ENCODE results near the gene C1QTNF9B. TPM values are rescaled to one million over a fixed set of nuclear protein-coding genes. Genes with fewer than 3 reads are reported as not detected.
"Not testable (repeated sequence)": the region's sequence is repeated elsewhere in the genome, so short reads cannot be mapped to it uniquely, and the experiment has no call there.

The C1QTNF9B gene
- total RNA-seq, result 1 to 10 TPM in 1 of 2 donors, not detected in 1; 2.4 TPM

DNA sequence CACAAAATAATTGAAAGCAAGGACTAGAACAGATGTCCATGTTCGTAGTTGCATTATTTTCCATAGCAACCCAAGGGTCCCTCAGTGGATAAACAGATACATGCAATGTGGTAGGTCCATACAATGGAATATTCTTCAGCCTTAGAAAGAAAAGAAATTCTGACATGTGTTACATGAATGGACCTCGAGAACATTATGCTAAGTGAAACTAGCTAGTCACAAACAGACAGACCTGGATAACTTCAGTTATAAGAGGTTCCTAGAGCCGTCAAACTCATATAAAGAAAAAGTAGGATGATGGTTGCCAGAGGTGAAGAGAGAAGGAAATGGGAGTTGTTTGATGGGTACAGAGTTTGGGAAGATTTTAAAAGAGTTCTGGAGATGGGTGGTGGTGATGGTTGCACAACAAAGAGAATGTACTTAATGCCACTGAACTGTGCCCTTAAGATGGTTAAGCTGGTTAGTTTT lies at the start of gene C1QTNF9B:
TSS of gene C1QTNF9B (minus strand) at position 51 of the 468 bp plus-strand sequence.
- H3K27me3 ChIP-seq (replicated peaks; ENCODE audit: insufficient read depth); H3K4me3 ChIP-seq; H3K4me1 ChIP-seq (replicated peaks); H3K36me3 ChIP-seq; intact Hi-C loops (cut with DNase I); H3K27ac ChIP-seq; H3K9me3 ChIP-seq; DNase-seq (ENCODE audit: low spot score): not testable (repeated sequence)
- WGBS, result 88% methylated on average over 3 of the region's 3 CpGs

DNA sequence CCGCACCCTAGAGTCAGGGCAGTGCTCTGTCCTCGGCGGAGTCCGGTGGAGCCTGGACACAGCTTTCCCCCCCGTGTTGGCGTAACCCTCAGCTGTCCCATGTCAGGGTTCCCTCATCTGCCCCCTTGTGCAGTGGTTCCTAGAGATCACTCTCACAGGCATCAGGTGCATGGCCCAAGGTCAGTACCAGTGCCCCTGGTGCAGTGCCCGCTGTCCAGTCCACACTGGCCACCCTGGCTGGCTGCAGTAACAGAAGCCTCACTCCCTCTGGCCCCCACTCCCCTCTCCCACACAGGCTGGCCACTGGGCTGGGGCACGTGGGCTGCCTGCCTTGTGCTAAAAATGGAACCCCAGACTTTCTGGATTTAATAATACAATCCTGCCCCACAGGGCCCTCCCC lies 49.6 kb upstream of the C1QTNF9B start:
- no peak overlapping the region for H3K4me3 ChIP-seq
- H3K27me3 ChIP-seq (replicated peaks; ENCODE audit: insufficient read depth), result no peaks in the 10 kb centered on the region
- no peak overlapping the region for H3K27ac ChIP-seq
- intact Hi-C loops (cut with DNase I), result no loop called here
- TF ChIP-seq POLR2A (IDR thresholded peaks at IDR 0.05), result no peak
- TF ChIP-seq POLR2AphosphoS5 (IDR thresholded peaks at IDR 0.05), result no peak
- TF ChIP-seq, protein P1, sequence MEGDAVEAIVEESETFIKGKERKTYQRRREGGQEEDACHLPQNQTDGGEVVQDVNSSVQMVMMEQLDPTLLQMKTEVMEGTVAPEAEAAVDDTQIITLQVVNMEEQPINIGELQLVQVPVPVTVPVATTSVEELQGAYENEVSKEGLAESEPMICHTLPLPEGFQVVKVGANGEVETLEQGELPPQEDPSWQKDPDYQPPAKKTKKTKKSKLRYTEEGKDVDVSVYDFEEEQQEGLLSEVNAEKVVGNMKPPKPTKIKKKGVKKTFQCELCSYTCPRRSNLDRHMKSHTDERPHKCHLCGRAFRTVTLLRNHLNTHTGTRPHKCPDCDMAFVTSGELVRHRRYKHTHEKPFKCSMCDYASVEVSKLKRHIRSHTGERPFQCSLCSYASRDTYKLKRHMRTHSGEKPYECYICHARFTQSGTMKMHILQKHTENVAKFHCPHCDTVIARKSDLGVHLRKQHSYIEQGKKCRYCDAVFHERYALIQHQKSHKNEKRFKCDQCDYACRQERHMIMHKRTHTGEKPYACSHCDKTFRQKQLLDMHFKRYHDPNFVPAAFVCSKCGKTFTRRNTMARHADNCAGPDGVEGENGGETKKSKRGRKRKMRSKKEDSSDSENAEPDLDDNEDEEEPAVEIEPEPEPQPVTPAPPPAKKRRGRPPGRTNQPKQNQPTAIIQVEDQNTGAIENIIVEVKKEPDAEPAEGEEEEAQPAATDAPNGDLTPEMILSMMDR (IDR thresholded peaks at IDR 0.05), result no peak
- 92% methylated on average over 5 of the region's 8 CpGs for WGBS
- H3K4me1 ChIP-seq (replicated peaks), result no peaks in the 10 kb centered on the region
- H3K36me3 ChIP-seq, result no peaks in the 10 kb centered on the region
- DNase-seq (ENCODE audit: low spot score), result no peak
- no peaks in the 10 kb centered on the region for H3K9me3 ChIP-seq

DNA sequence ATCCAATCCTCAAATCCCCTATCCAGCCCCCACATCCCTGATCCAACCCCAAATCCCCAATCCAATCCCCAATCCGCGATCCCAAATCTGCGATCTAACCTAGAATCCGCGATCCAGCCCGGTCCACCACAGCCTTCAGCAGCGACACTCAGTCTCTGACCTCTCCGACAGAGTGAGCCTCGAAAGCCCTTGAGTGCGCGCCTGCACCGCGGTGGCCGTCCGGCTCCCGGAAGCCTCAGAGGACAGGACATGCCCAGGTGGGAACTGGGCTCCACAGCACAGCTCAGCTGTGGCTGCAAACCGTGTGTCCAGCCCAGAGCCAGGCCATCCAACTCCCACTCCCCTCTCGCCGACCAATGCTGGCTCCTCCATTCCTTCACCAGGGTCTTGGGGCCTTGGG lies 48.8 kb upstream of the C1QTNF9B start:
- no peaks in the 10 kb centered on the region for H3K27me3 ChIP-seq (replicated peaks; ENCODE audit: insufficient read depth)
- no peak overlapping the region for H3K4me3 ChIP-seq
- H3K36me3 ChIP-seq, result no peaks in the 10 kb centered on the region
- TF ChIP-seq POLR2AphosphoS5 (IDR thresholded peaks at IDR 0.05) (no peak), POLR2A (IDR thresholded peaks at IDR 0.05) (no peak)
- TF ChIP-seq, protein P1 (IDR thresholded peaks at IDR 0.05), result no peak
- intact Hi-C loops (cut with DNase I), result no loop called here
- H3K9me3 ChIP-seq, result no peaks in the 10 kb centered on the region
- no peaks in the 10 kb centered on the region for H3K4me1 ChIP-seq (replicated peaks)
- DNase-seq (ENCODE audit: low spot score), result no peak
- 75% methylated on average over 19 of the region's 19 CpGs for WGBS
- no peak overlapping the region for H3K27ac ChIP-seq

DNA sequence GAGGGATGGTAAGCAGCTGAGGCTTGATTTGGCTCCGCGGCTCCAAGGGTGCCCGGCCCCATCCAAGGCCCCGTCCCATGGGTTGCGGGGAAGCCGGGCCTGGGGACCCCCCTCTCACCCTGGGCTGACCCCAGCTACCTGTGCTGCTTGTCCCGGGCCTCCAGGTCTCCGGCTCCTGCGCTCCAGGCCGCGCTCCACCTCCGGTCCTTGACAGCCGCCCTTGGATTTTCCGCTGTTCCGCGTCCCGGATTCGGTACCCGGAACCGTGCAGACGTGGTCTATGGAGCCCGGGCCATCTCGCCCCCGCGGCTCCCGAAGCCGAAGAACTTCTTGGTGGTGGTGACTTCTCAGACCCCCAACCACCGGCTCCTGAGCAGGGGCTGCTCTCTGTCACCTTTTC lies 48.3 kb upstream of the C1QTNF9B start:
- Histone ChIP-seq H3K4me1 (replicated peaks) (no peaks in the 10 kb centered on the region), H3K27me3 (replicated peaks; ENCODE audit: insufficient read depth) (no peaks in the 10 kb centered on the region), H3K4me3 (no peak overlapping the region), H3K9me3 (no peaks in the 10 kb centered on the region), H3K36me3 (no peaks in the 10 kb centered on the region), H3K27ac (no peak overlapping the region)
- DNase-seq (ENCODE audit: low spot score), result no peak
- WGBS, result 69% methylated on average over 28 of the region's 28 CpGs
- intact Hi-C loops (cut with DNase I), result no loop called here
- TF ChIP-seq POLR2AphosphoS5 (IDR thresholded peaks at IDR 0.05) (no peak), POLR2A (IDR thresholded peaks at IDR 0.05) (no peak)
- TF ChIP-seq, protein P1 (IDR thresholded peaks at IDR 0.05), result no peak

DNA sequence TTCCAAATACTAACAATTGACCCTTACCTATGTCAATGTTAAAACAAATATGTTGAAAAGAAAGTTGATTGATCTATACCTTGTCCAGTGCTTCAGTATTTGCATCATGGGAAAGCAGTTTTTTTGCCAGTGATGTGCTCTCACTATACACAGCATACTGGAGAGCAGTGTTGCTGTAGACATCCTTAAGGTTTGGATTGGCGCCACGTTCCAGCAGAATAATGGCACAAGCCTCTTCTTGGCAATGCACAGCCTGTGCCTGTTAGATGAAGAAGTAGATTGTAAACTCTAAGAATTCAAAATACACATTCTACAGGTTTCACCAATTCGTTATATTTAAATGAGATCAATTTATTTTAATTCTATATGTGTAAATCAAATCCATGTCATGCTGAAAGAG lies 43.9 kb upstream of the C1QTNF9B start:
- no peaks in the 10 kb centered on the region for H3K36me3 ChIP-seq
- no peaks in the 10 kb centered on the region for H3K9me3 ChIP-seq
- H3K4me3 ChIP-seq, result no peak overlapping the region
- no peak overlapping the region for H3K27ac ChIP-seq
- no peaks in the 10 kb centered on the region for H3K4me1 ChIP-seq (replicated peaks)
- peak; percentile 46 for DNase-seq (ENCODE audit: low spot score)
- no peaks in the 10 kb centered on the region for H3K27me3 ChIP-seq (replicated peaks; ENCODE audit: insufficient read depth)
- no peak for TF ChIP-seq POLR2A (IDR thresholded peaks at IDR 0.05)
- intact Hi-C loops (cut with DNase I), result no loop called here
- WGBS, result 38% methylated on average over 3 of the region's 3 CpGs

DNA sequence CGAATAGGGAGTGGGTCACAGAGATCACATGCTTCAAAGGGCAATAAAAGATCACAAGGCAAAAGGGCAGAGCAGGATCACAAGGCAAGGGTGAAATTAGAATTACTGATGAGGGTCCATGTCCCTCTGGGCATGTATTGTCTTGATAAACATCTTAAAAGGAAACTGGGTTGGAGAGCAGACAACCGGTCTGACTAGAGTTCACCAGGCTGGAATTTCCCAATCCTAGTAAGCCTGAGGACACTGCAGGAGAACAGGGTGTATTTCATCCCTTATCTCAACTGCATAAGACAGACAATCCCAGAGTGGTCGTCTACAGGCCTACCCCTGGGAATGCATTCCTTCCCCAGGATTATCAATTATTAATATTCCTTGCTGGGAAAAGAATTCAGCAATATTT lies 42.4 kb upstream of the C1QTNF9B start:
- H3K27ac ChIP-seq; H3K9me3 ChIP-seq; H3K27me3 ChIP-seq (replicated peaks; ENCODE audit: insufficient read depth); intact Hi-C loops (cut with DNase I); H3K4me3 ChIP-seq; DNase-seq (ENCODE audit: low spot score); H3K36me3 ChIP-seq; H3K4me1 ChIP-seq (replicated peaks): not testable (repeated sequence)
- WGBS, result 47% methylated on average over 3 of the region's 3 CpGs
